HG02852 (cell line): ENCODE results near the gene MBL2.

ENCODE experiments used
- ATAC-seq: cut with Tn5 transposase; IDR thresholded peaks from one replicate; pipeline ENCODE4 v1.9.1; 2021; ENCODE audit warnings: mild to moderate bottlenecking, moderate library complexity; ENCODE audit not compliant: unreplicated experiment

Gene MBL2

DNA sequence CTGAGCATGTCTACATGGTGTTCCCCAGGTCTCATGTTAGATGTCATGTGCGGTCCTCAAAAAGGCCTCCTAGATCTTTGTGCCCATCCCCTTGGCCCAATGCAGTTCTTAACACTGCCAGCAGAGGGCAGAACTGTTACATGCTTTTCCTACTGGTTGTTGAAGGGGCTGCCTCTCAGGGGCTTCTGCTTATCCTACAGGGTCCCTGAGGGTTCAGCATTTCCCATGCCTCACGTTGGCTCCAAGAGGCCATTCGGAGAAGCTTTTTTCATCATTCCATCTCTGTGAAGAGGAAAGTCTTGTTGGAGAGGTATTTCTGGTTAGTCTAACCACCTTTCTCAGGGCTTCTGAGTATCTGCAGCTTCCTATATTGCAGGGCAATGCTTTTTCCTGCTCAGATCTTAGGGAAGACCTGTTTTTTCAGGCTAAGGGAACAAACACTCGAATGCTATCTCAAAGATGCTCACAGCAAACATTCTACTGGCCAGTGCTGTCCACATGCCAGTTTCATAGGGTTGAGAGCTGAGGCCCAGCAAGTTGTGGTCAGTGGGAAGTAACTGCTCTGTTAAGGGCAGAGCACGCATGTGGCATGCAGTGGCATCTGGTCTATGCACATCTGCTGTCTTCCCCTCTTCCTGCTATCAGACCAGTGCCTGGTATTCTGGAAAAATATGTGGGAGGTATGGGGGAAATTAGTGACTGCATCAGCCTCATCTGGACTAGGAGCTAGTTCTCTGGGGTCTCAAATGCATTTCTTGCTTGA is 31.5 kb downstream of the MBL2 start:
- ATAC-seq = peak; percentile 74

- ATAC-seq = no peak
Measured at GRCh38 chr10:52740155-52740549, 32.4 kb downstream of the MBL2 start.

GRCh38 chr10:52739380-52740154 is 33.0 kb downstream of the MBL2 start:
- ATAC-seq = no peak

GRCh38 chr10:52738951-52739350 is 33.6 kb downstream of the MBL2 start:
- no peak for ATAC-seq

GRCh38 chr10:52729271-52730104 is 43.1 kb downstream of the MBL2 start:
- ATAC-seq = peak; percentile 72

GRCh38 chr10:52720018-52720417 is 52.6 kb downstream of the MBL2 start:
- ATAC-seq = no peak
